NCI-H446 (cell line): Measurements from ENCODE around the gene URB2.

ENCODE experiments used
- DNase-seq, 2 experiments: peaks; one replicate each; lab custom pipeline; 2025; lab: John Stamatoyannopoulos, UW

The URB2 gene

GRCh38 chr1:229645324-229645993 lies 19.4 kb downstream of the URB2 start:
- no peak for DNase-seq

- DNase-seq, result no peak
Measured at GRCh38 chr1:229648406-229648805, 22.4 kb downstream of the URB2 start.

GRCh38 chr1:229650045-229650444 lies 24.0 kb downstream of the URB2 start:
- DNase-seq, result no peak

GRCh38 chr1:229651546-229651945 lies 25.5 kb downstream of the URB2 start:
- no peak for DNase-seq

GRCh38 chr1:229653420-229653819 lies 27.4 kb downstream of the URB2 start:
- DNase-seq, result no peak

GRCh38 chr1:229655781-229656180 lies 29.7 kb downstream of the URB2 start:
- DNase-seq, result no peak

- no peak for DNase-seq
Measured at GRCh38 chr1:229657993-229658755, 32.1 kb downstream of the URB2 start.

- peak; percentile 51 to 84 for DNase-seq
Measured at GRCh38 chr1:229661022-229661877, 35.2 kb downstream of the URB2 start.

- DNase-seq, result no peak
Measured at GRCh38 chr1:229661897-229662296, 35.9 kb downstream of the URB2 start.

- DNase-seq, result peak in 1 of 2 experiments; percentile 22
Measured at GRCh38 chr1:229664133-229664689, 38.2 kb downstream of the URB2 start.

GRCh38 chr1:229665912-229666558 lies 40.0 kb downstream of the URB2 start:
- no peak for DNase-seq

GRCh38 chr1:229666585-229666984 lies 40.5 kb downstream of the URB2 start:
- DNase-seq, result no peak

- peak; percentile 3 to 28 for DNase-seq
Measured at GRCh38 chr1:229669333-229669732, 43.3 kb downstream of the URB2 start.

GRCh38 chr1:229671310-229671709 lies 45.3 kb downstream of the URB2 start:
- no peak for DNase-seq

GRCh38 chr1:229672246-229672645 lies 46.2 kb downstream of the URB2 start:
- DNase-seq, result no peak

- DNase-seq, result no peak
Measured at GRCh38 chr1:229674042-229674441, 48.0 kb downstream of the URB2 start.

- no peak for DNase-seq
Measured at GRCh38 chr1:229675396-229675795, 49.3 kb downstream of the URB2 start.

- DNase-seq, result no peak
Measured at GRCh38 chr1:229685149-229685548, 59.1 kb downstream of the URB2 start.

- no peak for DNase-seq
Measured at GRCh38 chr1:229689273-229689672, 63.2 kb downstream of the URB2 start.

GRCh38 chr1:229689904-229690303 lies 63.9 kb downstream of the URB2 start:
- no peak for DNase-seq

GRCh38 chr1:229690662-229691061 lies 64.6 kb downstream of the URB2 start:
- no peak for DNase-seq

- no peak for DNase-seq
Measured at GRCh38 chr1:229691362-229691761, 65.3 kb downstream of the URB2 start.
